Heart left ventricle (tissue), 16 donors: ENCODE measurements around the gene HSPB7. TPM values are rescaled to one million over a fixed set of nuclear protein-coding genes. Genes with fewer than 3 reads are reported as not detected.
A peak's percentile ranks its signal among the peaks of the same experiment; 100 is the strongest.

Experiments used
- ATAC-seq, 4 donors: fragments of 200-7000 bp; cut with Tn5 transposase; one replicate each; pipeline ENCODE4 v1.9.1; 2020 to 2022; ENCODE audit warnings: moderate library complexity in 4 of 4, mild to moderate bottlenecking in 3 of 4, moderate number of reproducible peaks in 1 of 4
- DNase-seq, 5 donors: peaks; one replicate each; pipeline ENCODE4 v3.0.0-alpha.2; 2020
- H3K27ac ChIP-seq, 12 donors: fragments of 200-600 bp; sonication (generic) in 4 of 12; one replicate each; pipeline versions ENCODE4 v1.5.0 to v1.8.0; 2016 to 2022; ENCODE audit warnings: mild to moderate bottlenecking in 2 of 12
- H3K27me3 ChIP-seq, 9 donors: fragments of 200-600 bp; sonication (generic) in 2 of 9; one replicate each; pipeline versions ENCODE4 v1.5.1 to v1.8.0; 2016 to 2022; ENCODE audit warnings: mild to moderate bottlenecking in 3 of 9
- H3K36me3 ChIP-seq, 9 donors: fragments of 200-600 bp; sonication (generic) in 2 of 9; one replicate each; pipeline versions ENCODE4 v1.5.0 to v1.8.0; 2018 to 2022; ENCODE audit warnings: mild to moderate bottlenecking in 2 of 9
- H3K4me1 ChIP-seq, 12 donors: fragments of 200-600 bp; sonication (generic) in 4 of 12; one replicate each; pipeline versions ENCODE4 v1.5.0 to v1.8.0; 2016 to 2022; ENCODE audit warnings: mild to moderate bottlenecking in 3 of 12
- H3K4me3 ChIP-seq, 12 donors: fragments of 200-600 bp; sonication (generic) in 4 of 12; one replicate each; pipeline versions ENCODE4 v1.5.0 to v1.8.0; 2017 to 2022; ENCODE audit warnings: mild to moderate bottlenecking in 9 of 12, moderate library complexity in 4 of 12
- H3K9me3 ChIP-seq, 12 donors: fragments of 200-600 bp; sonication (generic) in 4 of 12; one replicate each; pipeline versions ENCODE4 v1.5.0 to v1.8.0; 2016 to 2022; ENCODE audit warnings: mild to moderate bottlenecking in 1 of 12
- POLR2A ChIP-seq, 2 donors: fragments of 450-650 bp; IDR thresholded peaks; one replicate each; pipeline ENCODE4 v1.6.1; 2017; ENCODE audit warnings: antibody characterized with exemption in 2 of 2, mild to moderate bottlenecking in 2 of 2, moderate library complexity in 2 of 2
- whole genome bisulfite sequencing, 4 donors: extraction: QIAGEN DNeasy Blood & Tissue Kit in 2 of 4; methylation state at CpG; one replicate each; pipeline versions ENCODE4 v1.1.5 to v1.1.7; 2013 to 2018; 5-methylcytosine and 5-hydroxymethylcytosine counted together
- intact Hi-C, 10 donors: fragments of 100-400 bp; cut with DNase I; formaldehyde crosslinking; loops; one replicate each; pipeline versions ENCODE4 v1.11.1 to v1.14.2; 2022
- polyA plus RNA-seq, 2 donors: library from polyadenylated mRNA; stranded (reverse); fragments of 200-250 nt; gene quantifications; one replicate each; pipeline ENCODE4 v1.2.3, GENCODE V29; 2013
- total RNA-seq, 9 donors: library from RNA; depleted of rRNA in 2 of 9; stranded (reverse); fragments of >200 nt in 2 of 9; fragmentation: NEBNext Ultra II Directional in 3 of 9; extraction: Animal tissue kit (Norgen Biotek cat#: 25700) in 3 of 9; gene quantifications; one replicate each; pipeline versions ENCODE4 v1.1.0 to v1.2.4, GENCODE V29; 2016 to 2023
- TF ChIP-seq, protein P1 (sequence below), 12 donors: fragments of 200-600 bp; sonication (generic) in 4 of 12; IDR thresholded peaks; one replicate each; pipeline versions ENCODE4 v1.5.0 to v1.8.0; 2018 to 2022; ENCODE audit warnings: antibody characterized with exemption in 12 of 12, mild to moderate bottlenecking in 5 of 12
- donor health status: ischemic (EF 13 %, LVEDD 7.1; RV severe dilation, severe dysfunction).
- donor health status: healthy with polysubstance abuse.
- donor health status: DM: no; HTN: yes; CAD: no.
- donor health status: DM: no; HTN: no; CAD: no.
- donor health status: ischemic (EF 25% LVEDD 6.9; RV normal size, moderate dysfunction).
- donor health status: ischemic (EF 25% LVEDD 5.7; RV mildly dilated, moderate dysfunction).
- donor health status: healthy.
- donor health status: DM: yes; HTN: yes; CAD: no.
- donor health status: ischemic (EF 35%, LVEDD 5.7; RV mildly dilated, moderate dysfunction).
- donor health status: nonischemic (EF 11% LVEDD 7.7; RV severe dilation, severe dysfunction).
- donor health status: DM: yes; HTN: yes; CAD: no.
- donor health status: PGD.
- donor health status: ischemic (EF 29% LVEDD 5.4; RV normal size, mild dysfunction).
- donor health status: nonischemic (EF 23%, LVEDD 6.1; RV moderate dilation, normal function).

The HSPB7 gene
- total and polyA plus RNA-seq, 11 donors, result 2,598 to 10,910 (median 4,961) TPM

DNA sequence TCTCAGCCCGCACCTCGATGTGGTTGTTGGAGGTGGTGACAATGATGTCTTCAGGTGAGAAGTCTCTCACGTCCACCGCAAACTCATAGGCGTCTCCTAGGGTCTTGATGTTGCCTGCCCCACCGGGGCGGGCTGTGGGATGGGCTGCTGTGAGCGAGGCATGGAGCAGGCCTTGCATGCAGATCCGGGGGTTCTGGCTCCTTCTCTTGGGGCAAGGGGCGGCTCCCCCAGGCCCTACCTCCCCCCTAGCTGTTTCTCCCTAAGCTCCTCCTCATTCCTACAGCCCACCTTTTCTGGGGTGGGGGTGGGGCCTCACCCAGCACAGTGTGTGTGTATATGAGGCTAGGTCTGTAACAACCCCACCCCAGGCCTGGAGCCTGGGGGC is 775 bp downstream of the HSPB7 start:
- peaks cover 0 to 75% (median 37%) of the 10 kb centered on the region in 12 donors for H3K4me1 ChIP-seq
- intact Hi-C loops, result no loop called here

DNA sequence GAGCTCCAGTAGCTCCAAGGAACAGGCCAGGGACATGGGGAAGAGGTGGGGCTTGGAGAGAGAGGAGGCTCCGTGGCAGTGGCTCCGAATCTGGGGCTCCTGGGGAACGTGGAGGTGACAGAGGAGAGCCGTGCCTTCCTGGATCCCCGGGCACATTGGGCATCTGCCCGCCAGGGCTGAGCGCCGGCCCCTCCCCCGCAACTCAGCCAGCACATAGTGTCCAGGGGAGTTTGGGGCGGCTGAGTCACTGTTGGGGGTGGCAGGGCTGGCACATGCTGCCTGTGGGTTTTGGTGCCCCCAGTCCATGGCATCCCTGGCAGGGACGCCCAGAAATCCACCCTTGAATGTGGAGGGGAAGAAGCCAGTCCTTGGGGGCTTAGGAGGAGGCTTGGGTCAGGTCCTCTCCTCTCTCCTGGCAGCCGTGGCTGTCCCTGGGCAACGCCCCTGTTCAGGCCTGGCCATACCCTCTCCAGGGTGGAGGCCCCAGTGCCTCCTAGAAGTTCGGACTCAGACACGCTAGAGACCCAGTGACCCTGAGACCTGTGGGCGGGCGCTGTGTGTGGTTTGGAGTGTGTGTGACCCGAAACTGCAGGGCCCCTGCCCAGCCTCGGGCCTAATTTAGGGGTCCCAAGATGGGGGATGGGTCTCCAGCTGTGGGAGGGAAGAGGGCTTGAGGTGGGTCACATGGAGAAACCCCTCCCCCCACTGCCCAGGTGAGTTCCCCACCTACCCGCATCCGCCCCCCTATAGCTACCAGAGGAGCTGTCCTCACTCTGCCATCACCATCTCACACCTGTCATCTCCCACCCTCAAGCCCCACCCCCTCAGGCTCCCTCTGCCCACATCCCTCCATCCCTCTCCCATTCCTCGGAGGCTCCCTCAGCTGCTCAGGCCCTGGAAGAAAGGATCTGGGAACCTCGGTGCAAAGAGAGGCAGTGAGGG is 1.6 kb downstream of the HSPB7 start:
- ATAC-seq, result peak in 1 of 4 donors; percentile 2
- Histone ChIP-seq H3K9me3 (no peaks in the 10 kb centered on the region), H3K27me3 (peaks cover 0 to 5% (median 0%) of the 10 kb centered on the region in 9 donors), H3K4me3 (peak overlapping the region; percentile 27 to 81 (median 66)), H3K4me1 (peaks cover 0 to 67% (median 38%) of the 10 kb centered on the region in 12 donors), H3K36me3 (peaks cover 0 to 10% (median 0%) of the 10 kb centered on the region in 9 donors), H3K27ac (peak overlapping the region; percentile 88 to 99 (median 97))
- peak in 4 of 5 donors; percentile 45 to 76 (median 61) for DNase-seq
- 42 to 58% (median 52%) methylated on average over 21 to 23 of the region's 23 CpGs for WGBS, 4 donors
- intact Hi-C loops, result no loop called here
- TF ChIP-seq POLR2A (IDR thresholded peaks at IDR 0.05), result peak in 1 of 2 donors; percentile 31
- TF ChIP-seq, protein P1, sequence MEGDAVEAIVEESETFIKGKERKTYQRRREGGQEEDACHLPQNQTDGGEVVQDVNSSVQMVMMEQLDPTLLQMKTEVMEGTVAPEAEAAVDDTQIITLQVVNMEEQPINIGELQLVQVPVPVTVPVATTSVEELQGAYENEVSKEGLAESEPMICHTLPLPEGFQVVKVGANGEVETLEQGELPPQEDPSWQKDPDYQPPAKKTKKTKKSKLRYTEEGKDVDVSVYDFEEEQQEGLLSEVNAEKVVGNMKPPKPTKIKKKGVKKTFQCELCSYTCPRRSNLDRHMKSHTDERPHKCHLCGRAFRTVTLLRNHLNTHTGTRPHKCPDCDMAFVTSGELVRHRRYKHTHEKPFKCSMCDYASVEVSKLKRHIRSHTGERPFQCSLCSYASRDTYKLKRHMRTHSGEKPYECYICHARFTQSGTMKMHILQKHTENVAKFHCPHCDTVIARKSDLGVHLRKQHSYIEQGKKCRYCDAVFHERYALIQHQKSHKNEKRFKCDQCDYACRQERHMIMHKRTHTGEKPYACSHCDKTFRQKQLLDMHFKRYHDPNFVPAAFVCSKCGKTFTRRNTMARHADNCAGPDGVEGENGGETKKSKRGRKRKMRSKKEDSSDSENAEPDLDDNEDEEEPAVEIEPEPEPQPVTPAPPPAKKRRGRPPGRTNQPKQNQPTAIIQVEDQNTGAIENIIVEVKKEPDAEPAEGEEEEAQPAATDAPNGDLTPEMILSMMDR (IDR thresholded peaks at IDR 0.05), result no peak

More for the DNA sequence above, 775 bp downstream of the HSPB7 start:
- peaks cover 0 to 5% (median 0%) of the 10 kb centered on the region in 9 donors for H3K27me3 ChIP-seq
- no peaks in the 10 kb centered on the region for H3K9me3 ChIP-seq
- WGBS, 4 donors, result 43 to 83% (median 59%) methylated on average over 7 to 10 of the region's 10 CpGs
- DNase-seq (no peak), ATAC-seq (no peak)
- peak overlapping the region; percentile 27 to 81 (median 66) for H3K4me3 ChIP-seq
- H3K27ac ChIP-seq, result peak overlapping the region; percentile 88 to 99 (median 97)
- peaks cover 0 to 10% (median 0%) of the 10 kb centered on the region in 9 donors for H3K36me3 ChIP-seq
- TF ChIP-seq POLR2A (IDR thresholded peaks at IDR 0.05), result no peak
- TF ChIP-seq, protein P1 (IDR thresholded peaks at IDR 0.05), result no peak

DNA sequence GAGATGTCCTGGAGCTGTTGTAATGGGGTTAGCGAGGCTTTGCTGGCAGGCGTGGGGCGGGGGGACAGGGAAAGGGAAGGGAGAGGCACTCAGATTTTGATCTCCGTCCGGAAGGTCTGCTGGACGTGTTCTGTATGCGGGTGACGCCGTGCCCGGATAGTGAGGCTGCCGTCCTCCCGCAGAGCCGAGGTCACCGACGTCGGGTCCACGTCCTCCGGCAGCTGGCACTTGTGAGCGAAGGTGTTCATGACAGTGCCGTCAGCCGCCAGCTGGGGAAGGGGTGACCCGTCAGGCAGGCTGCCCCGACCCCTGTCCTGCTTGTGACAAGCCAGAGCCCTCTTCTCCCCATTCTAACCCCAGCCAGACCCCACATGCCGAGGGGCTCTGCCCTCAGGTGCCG is 2.4 kb downstream of the HSPB7 start:
- peaks cover 0 to 63% (median 38%) of the 10 kb centered on the region in 12 donors for H3K4me1 ChIP-seq
- H3K36me3 ChIP-seq, result peaks cover 0 to 10% (median 0%) of the 10 kb centered on the region in 9 donors
- H3K27me3 ChIP-seq, result peaks cover 0 to 5% (median 0%) of the 10 kb centered on the region in 9 donors
- DNase-seq (peak in 1 of 5 donors; percentile 49), ATAC-seq (no peak)
- TF ChIP-seq, protein P1 (IDR thresholded peaks at IDR 0.05), result no peak
- TF ChIP-seq POLR2A (IDR thresholded peaks at IDR 0.05), result no peak
- intact Hi-C loops, result no loop called here
- H3K4me3 ChIP-seq, result peak overlapping the region; percentile 27 to 81 (median 66)
- H3K27ac ChIP-seq, result peak overlapping the region; percentile 88 to 99 (median 97)
- WGBS, 4 donors, result 54 to 70% (median 60%) methylated on average over 14 to 25 of the region's 25 CpGs
- H3K9me3 ChIP-seq, result no peaks in the 10 kb centered on the region
